ENCODE data around the gene B3GNT9.

DNA sequence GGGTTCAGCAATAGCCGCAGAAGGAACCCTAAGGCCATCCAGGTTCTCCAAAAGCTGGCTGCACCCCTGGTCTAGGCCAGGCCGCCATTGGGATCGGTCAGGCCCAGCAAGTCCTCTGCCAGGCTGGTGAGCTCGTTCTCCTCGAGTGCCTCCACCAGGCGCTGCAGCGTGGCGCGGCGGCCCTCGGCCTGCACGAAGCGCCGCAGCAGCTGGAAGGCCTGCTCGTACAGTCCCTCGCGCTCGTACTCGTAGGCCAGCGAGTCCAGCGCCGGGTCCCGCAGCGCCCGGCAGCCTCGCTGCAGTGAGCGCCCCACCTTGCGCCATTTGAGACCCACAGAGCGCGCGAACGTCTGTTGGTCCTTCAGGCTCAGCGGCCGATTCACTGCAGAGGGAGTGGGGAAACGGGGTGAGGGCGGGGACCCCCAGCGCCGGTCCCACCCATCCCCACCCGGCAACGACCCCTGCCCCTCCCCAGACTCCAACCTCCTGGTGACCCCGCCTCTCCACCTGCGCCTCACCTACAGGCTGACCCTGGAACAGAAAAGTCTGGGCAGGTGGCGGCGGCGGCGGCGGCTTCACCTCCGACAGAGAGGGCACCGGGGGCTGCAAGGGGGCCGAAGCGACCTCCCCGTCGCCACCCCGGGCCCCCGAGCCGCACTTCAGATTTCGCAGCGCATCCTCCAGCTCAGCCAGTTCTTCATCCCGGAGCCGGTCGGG is 3.9 kb upstream of the B3GNT9 start:
- TF ChIP-seq, protein P1, sequence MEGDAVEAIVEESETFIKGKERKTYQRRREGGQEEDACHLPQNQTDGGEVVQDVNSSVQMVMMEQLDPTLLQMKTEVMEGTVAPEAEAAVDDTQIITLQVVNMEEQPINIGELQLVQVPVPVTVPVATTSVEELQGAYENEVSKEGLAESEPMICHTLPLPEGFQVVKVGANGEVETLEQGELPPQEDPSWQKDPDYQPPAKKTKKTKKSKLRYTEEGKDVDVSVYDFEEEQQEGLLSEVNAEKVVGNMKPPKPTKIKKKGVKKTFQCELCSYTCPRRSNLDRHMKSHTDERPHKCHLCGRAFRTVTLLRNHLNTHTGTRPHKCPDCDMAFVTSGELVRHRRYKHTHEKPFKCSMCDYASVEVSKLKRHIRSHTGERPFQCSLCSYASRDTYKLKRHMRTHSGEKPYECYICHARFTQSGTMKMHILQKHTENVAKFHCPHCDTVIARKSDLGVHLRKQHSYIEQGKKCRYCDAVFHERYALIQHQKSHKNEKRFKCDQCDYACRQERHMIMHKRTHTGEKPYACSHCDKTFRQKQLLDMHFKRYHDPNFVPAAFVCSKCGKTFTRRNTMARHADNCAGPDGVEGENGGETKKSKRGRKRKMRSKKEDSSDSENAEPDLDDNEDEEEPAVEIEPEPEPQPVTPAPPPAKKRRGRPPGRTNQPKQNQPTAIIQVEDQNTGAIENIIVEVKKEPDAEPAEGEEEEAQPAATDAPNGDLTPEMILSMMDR (IDR thresholded peaks at IDR 0.05) = no peak
- TF ChIP-seq FOSL2 (IDR thresholded peaks at IDR 0.05; ENCODE audit: borderline replicate concordance, low read depth) (no peak), TAF1 (IDR thresholded peaks at IDR 0.05; ENCODE audit: borderline replicate concordance, low read depth, low read length) (no peak), POLR2AphosphoS5 (IDR thresholded peaks at IDR 0.05; ENCODE audit: low read depth, low read length) (no peak)

Measured in SK-N-SH (cell line).